Bone marrow (tissue), 2 donors: ENCODE measurements around the gene IKZF1.

ENCODE experiments used
- DNase-seq, 2 donors: peaks; one replicate each; lab custom pipeline; 2025; lab: John Stamatoyannopoulos, UW

The IKZF1 gene

GRCh38 chr7:50308532-50309385 lies 4.2 kb downstream of the IKZF1 start:
- DNase-seq, result no peak

- no peak for DNase-seq
Observed at GRCh38 chr7:50309721-50310120, 5.2 kb downstream of the IKZF1 start.

- no peak for DNase-seq
Observed at GRCh38 chr7:50310361-50310760, 5.8 kb downstream of the IKZF1 start.

GRCh38 chr7:50310956-50311355 lies 6.4 kb downstream of the IKZF1 start:
- no peak for DNase-seq

- no peak for DNase-seq
Observed at GRCh38 chr7:50312250-50313162, 8.0 kb downstream of the IKZF1 start.

GRCh38 chr7:50314836-50315592 lies 10.5 kb downstream of the IKZF1 start:
- DNase-seq, result no peak

- no peak for DNase-seq
Observed at GRCh38 chr7:50315739-50316671, 11.5 kb downstream of the IKZF1 start.

GRCh38 chr7:50317221-50317678 lies 12.7 kb downstream of the IKZF1 start:
- DNase-seq, result no peak

- peak in 1 of 2 donors; percentile 21 for DNase-seq
Observed at GRCh38 chr7:50317697-50318669, 13.5 kb downstream of the IKZF1 start.

GRCh38 chr7:50321487-50322067 lies 17.1 kb downstream of the IKZF1 start:
- DNase-seq, result peak in 1 of 2 donors; percentile 15

- no peak for DNase-seq
Observed at GRCh38 chr7:50324113-50324512, 19.6 kb downstream of the IKZF1 start.

GRCh38 chr7:50327443-50327842 lies 22.9 kb downstream of the IKZF1 start:
- no peak for DNase-seq

- no peak for DNase-seq
Observed at GRCh38 chr7:50329775-50330174, 25.3 kb downstream of the IKZF1 start.

GRCh38 chr7:50330254-50330653 lies 25.7 kb downstream of the IKZF1 start:
- DNase-seq, result peak in 1 of 2 donors; percentile 17

GRCh38 chr7:50330696-50331095 lies 26.2 kb downstream of the IKZF1 start:
- no peak for DNase-seq

- no peak for DNase-seq
Observed at GRCh38 chr7:50331564-50332208, 27.2 kb downstream of the IKZF1 start.

- no peak for DNase-seq
Observed at GRCh38 chr7:50332241-50333165, 28.0 kb downstream of the IKZF1 start.

- peak in 1 of 2 donors; percentile 53 for DNase-seq
Observed at GRCh38 chr7:50333221-50333651, 28.7 kb downstream of the IKZF1 start.
